Ishikawa (cell line): ENCODE data around the gene RALGAPA2.

Experiments used
- CEBPB ChIP-seq: IDR thresholded peaks from 2 replicates; pipeline ENCODE4 v1.6.1; 2012
- CREB1 ChIP-seq: IDR thresholded peaks from 2 replicates; pipeline ENCODE4 v1.6.1; 2012; ENCODE audit warnings: low read depth
- EP300 ChIP-seq: IDR thresholded peaks from 2 replicates; pipeline ENCODE4 v1.6.1; 2012; ENCODE audit warnings: borderline replicate concordance
- FOXM1 ChIP-seq: IDR thresholded peaks from 2 replicates; pipeline ENCODE4 v1.6.1; 2012; ENCODE audit warnings: low read depth, borderline replicate concordance
- RAD21 ChIP-seq: IDR thresholded peaks from 2 replicates; pipeline ENCODE4 v1.6.1; 2012; ENCODE audit warnings: low read depth
- REST ChIP-seq: IDR thresholded peaks from 2 replicates; pipeline ENCODE4 v1.6.1; 2012; ENCODE audit warnings: low read depth, mild to moderate bottlenecking
- TAF1 ChIP-seq: IDR thresholded peaks from 2 replicates; pipeline ENCODE4 v1.6.1; 2012; ENCODE audit warnings: low read depth, mild to moderate bottlenecking
- TEAD4 ChIP-seq: IDR thresholded peaks from 2 replicates; pipeline ENCODE4 v1.6.1; 2012
- USF1 ChIP-seq: IDR thresholded peaks from 2 replicates; pipeline ENCODE4 v1.6.1; 2012
- YY1 ChIP-seq: IDR thresholded peaks from 2 replicates; pipeline ENCODE4 v1.6.1; 2012; ENCODE audit warnings: low read depth
- ZBTB7A ChIP-seq: IDR thresholded peaks from 2 replicates; pipeline ENCODE4 v1.6.1; 2012; ENCODE audit warnings: low read depth

GRCh38 chr20:20492521-20493332 is 219.7 kb downstream of the RALGAPA2 start:
- no peak for TF ChIP-seq CEBPB
- TF ChIP-seq RAD21 = no peak
- TF ChIP-seq REST = no peak
- no peak for TF ChIP-seq CREB1
- no peak for TF ChIP-seq FOXM1
- no peak for TF ChIP-seq TEAD4
- TF ChIP-seq YY1 = no peak
- TF ChIP-seq USF1 = no peak
- no peak for TF ChIP-seq EP300
- TF ChIP-seq ZBTB7A = no peak
- TF ChIP-seq TAF1 = no peak
